ENCODE results near the gene CDH20. TPM values are rescaled to one million over a fixed set of nuclear protein-coding genes. Genes with fewer than 3 reads are reported as not detected.
A peak's percentile ranks its signal among the peaks of the same experiment; 100 is the strongest.

The CDH20 gene
- total RNA-seq, 1 donor from 2014 or later, result not detected

- peak; percentile 33 for ATAC-seq
- DNase-seq (ENCODE audit: low spot score), result no peak
Measured at GRCh38 chr18:61419763-61420162, 86.5 kb downstream of the CDH20 start.

GRCh38 chr18:61420218-61420885 is 87.1 kb downstream of the CDH20 start:
- no peak for ATAC-seq

GRCh38 chr18:61426492-61427053 is 93.3 kb downstream of the CDH20 start:
- DNase-seq (ENCODE audit: low spot score) (no peak), ATAC-seq (no peak)

More at GRCh38 chr18:61420218-61420885, 87.1 kb downstream of the CDH20 start:
- no peak for DNase-seq (ENCODE audit: low spot score)

- ATAC-seq (no peak), DNase-seq (ENCODE audit: low spot score) (no peak)
Measured at GRCh38 chr18:61428266-61428665, 95.0 kb downstream of the CDH20 start.

GRCh38 chr18:61432590-61432989 is 99.4 kb downstream of the CDH20 start:
- DNase-seq (ENCODE audit: low spot score), result no peak
- no peak for ATAC-seq

GRCh38 chr18:61435064-61435652 is 101.9 kb downstream of the CDH20 start:
- DNase-seq (ENCODE audit: low spot score) (no peak), ATAC-seq (peak; percentile 70)

- ATAC-seq (no peak), DNase-seq (ENCODE audit: low spot score) (no peak)
Measured at GRCh38 chr18:61443081-61443725, 110.0 kb downstream of the CDH20 start.

GRCh38 chr18:61448316-61448715 is 115.1 kb downstream of the CDH20 start:
- DNase-seq (ENCODE audit: low spot score) (no peak), ATAC-seq (no peak)

GRCh38 chr18:61459896-61460648 is 126.8 kb downstream of the CDH20 start:
- ATAC-seq, result no peak
- DNase-seq (ENCODE audit: low spot score), result no peak

- ATAC-seq, result no peak
- DNase-seq (ENCODE audit: low spot score), result no peak
Measured at GRCh38 chr18:61464551-61465142, 131.4 kb downstream of the CDH20 start.

- ATAC-seq, result no peak
- DNase-seq (ENCODE audit: low spot score), result no peak
Measured at GRCh38 chr18:61466736-61467135, 133.5 kb downstream of the CDH20 start.

GRCh38 chr18:61470031-61470674 is 136.9 kb downstream of the CDH20 start:
- ATAC-seq, result no peak

GRCh38 chr18:61471541-61471940 is 138.3 kb downstream of the CDH20 start:
- DNase-seq (ENCODE audit: low spot score) (no peak), ATAC-seq (no peak)

More at GRCh38 chr18:61470031-61470674, 136.9 kb downstream of the CDH20 start:
- DNase-seq (ENCODE audit: low spot score), result no peak

- ATAC-seq (no peak), DNase-seq (ENCODE audit: low spot score) (no peak)
Measured at GRCh38 chr18:61471942-61472341, 138.7 kb downstream of the CDH20 start.

- ATAC-seq, result no peak
Measured at GRCh38 chr18:61474341-61474740, 141.1 kb downstream of the CDH20 start.

GRCh38 chr18:61474918-61475317 is 141.7 kb downstream of the CDH20 start:
- no peak for ATAC-seq
- no peak for DNase-seq (ENCODE audit: low spot score)

More at GRCh38 chr18:61474341-61474740, 141.1 kb downstream of the CDH20 start:
- DNase-seq (ENCODE audit: low spot score), result no peak

- ATAC-seq, result no peak
- DNase-seq (ENCODE audit: low spot score), result no peak
Measured at GRCh38 chr18:61475931-61476330, 142.7 kb downstream of the CDH20 start.

GRCh38 chr18:61489334-61489733 is 156.1 kb downstream of the CDH20 start:
- DNase-seq (ENCODE audit: low spot score) (no peak), ATAC-seq (no peak)

GRCh38 chr18:61496374-61496773 is 163.1 kb downstream of the CDH20 start:
- DNase-seq (ENCODE audit: low spot score) (no peak), ATAC-seq (no peak)

- no peak for ATAC-seq
Measured at GRCh38 chr18:61497422-61497821, 164.2 kb downstream of the CDH20 start.

More at GRCh38 chr18:61497422-61497821, 164.2 kb downstream of the CDH20 start:
- no peak for DNase-seq (ENCODE audit: low spot score)
